B cell (primary cell): ENCODE results near the gene RNASE8. TPM values are rescaled to one million over a fixed set of nuclear protein-coding genes. Genes with fewer than 3 reads are reported as not detected.

Source experiments
- ATAC-seq: fragments of 200-7000 bp; cut with Tn5 transposase; one replicate; pipeline ENCODE4 v1.10.0; 2021; ENCODE audit warnings: low read depth, mild to moderate bottlenecking, moderate number of reproducible peaks, moderate library complexity
- CTCF ChIA-PET: fragments of 350-600 bp; sonication (Branson Sonifier 250); formaldehyde crosslinking; loops from one replicate; lab custom pipeline; 2021; ENCODE audit warnings: antibody characterized with exemption, inconsistent platforms; lab: Charles Lee
- POLR2A ChIA-PET: fragments of 350-600 bp; sonication (Branson Sonifier 250); formaldehyde crosslinking; loops from one replicate; lab custom pipeline; 2021; ENCODE audit warnings: antibody characterized with exemption; lab: Charles Lee
- DNase-seq: peaks from one replicate; pipeline ENCODE4 v3.0.0; 2013
- H2AFZ ChIP-seq: 2 replicates; pipeline ENCODE4 v1.6.1; 2012; ENCODE audit warnings: mild to moderate bottlenecking, low read depth, low read length; ENCODE audit not compliant: insufficient read depth, poor library complexity, severe bottlenecking
- H3K27ac ChIP-seq, 2 donors: 1 replicate in 1 of 2; 2 replicates in 1 of 2; pipeline ENCODE4 v1.5.1; 2012 to 2013; ENCODE audit warnings: low read length in 2 of 2, mild to moderate bottlenecking in 2 of 2, moderate library complexity in 1 of 2
- H3K27me3 ChIP-seq, 4 experiments: fragments of 200-600 bp in 1 of 4; sonication (generic) in 1 of 4; replicated peaks in 1 of 4; 1 replicate in 2 of 4; 2 replicates in 2 of 4; pipeline versions ENCODE4 v1.6.1 to v1.7.0; 2013 to 2016; ENCODE audit warnings: low read length in 3 of 4, mild to moderate bottlenecking in 2 of 4, mixed read lengths in 1 of 4, moderate library complexity in 1 of 4; ENCODE audit not compliant: insufficient read depth in 4 of 4, control insufficient read depth in 3 of 4; ENCODE audit errors: control extremely low read depth in 1 of 4
- H3K36me3 ChIP-seq, 2 experiments: replicated peaks in 1 of 2; 1 replicate in 1 of 2; 2 replicates in 1 of 2; pipeline versions ENCODE4 v1.6.1 to v1.7.1; 2013; ENCODE audit warnings: low read length in 1 of 2; ENCODE audit not compliant: insufficient read depth in 2 of 2, control insufficient read depth in 1 of 2; ENCODE audit errors: control extremely low read depth in 1 of 2, extremely low read depth in 1 of 2
- H3K4me1 ChIP-seq, 2 donors: fragments of 200-600 bp in 1 of 2; sonication (generic) in 1 of 2; 1 replicate in 1 of 2; 2 replicates in 1 of 2; pipeline versions ENCODE4 v1.5.1 to v1.6.1; 2013 to 2017; ENCODE audit warnings: low read length in 2 of 2; ENCODE audit not compliant: control insufficient read depth in 2 of 2, insufficient read depth in 2 of 2
- H3K4me2 ChIP-seq: replicated peaks from 2 replicates; pipeline ENCODE3; 2012; ENCODE audit warnings: mild to moderate bottlenecking, low read depth, low read length; ENCODE audit not compliant: poor library complexity, severe bottlenecking
- H3K4me3 ChIP-seq, 5 experiments: fragments of 200-600 bp in 1 of 5; sonication (generic) in 1 of 5; 1 replicate in 3 of 5; 2 replicates in 2 of 5; pipeline versions ENCODE4 v1.5.1 to v1.7.0; 2011 to 2016; ENCODE audit warnings: low read length in 4 of 5, mild to moderate bottlenecking in 4 of 5, low read depth in 2 of 5, control low read depth in 1 of 5, moderate library complexity in 1 of 5; ENCODE audit not compliant: insufficient read depth in 1 of 5; ENCODE audit errors: control extremely low read depth in 1 of 5, extremely low read depth in 1 of 5
- H3K79me2 ChIP-seq: fragments of 200-600 bp; sonication (generic); one replicate; pipeline ENCODE4 v1.6.0; 2016; ENCODE audit warnings: low read length; ENCODE audit not compliant: control insufficient read depth, insufficient read depth
- H3K9ac ChIP-seq: fragments of 200-600 bp; sonication (generic); 2 replicates; pipeline ENCODE4 v1.6.1; 2017; ENCODE audit warnings: mild to moderate bottlenecking, low read length, moderate library complexity
- H3K9me3 ChIP-seq, 3 donors: one replicate each; pipeline versions ENCODE4 v1.6.1 to v1.7.1; 2013; ENCODE audit warnings: low read length in 2 of 3; ENCODE audit not compliant: control insufficient read depth in 2 of 3, insufficient read depth in 1 of 3; ENCODE audit errors: control extremely low read depth in 1 of 3
- H4K20me1 ChIP-seq: 2 replicates; pipeline ENCODE4 v1.6.0; 2012; ENCODE audit warnings: mild to moderate bottlenecking, low read length; ENCODE audit not compliant: insufficient read depth, control insufficient read depth, poor library complexity, severe bottlenecking
- H3K27ac Mint-ChIP-seq: one replicate; pipeline ENCODE4 v1.8.0; 2021; ENCODE audit warnings: mixed read lengths
- H3K27me3 Mint-ChIP-seq: one replicate; pipeline ENCODE4 v1.8.0; 2021; ENCODE audit warnings: mixed read lengths
- H3K4me1 Mint-ChIP-seq: one replicate; pipeline ENCODE4 v1.8.0; 2021; ENCODE audit warnings: mixed read lengths
- H3K4me3 Mint-ChIP-seq: one replicate; pipeline ENCODE4 v1.8.0; 2021; ENCODE audit warnings: mixed read lengths
- H3K9me3 Mint-ChIP-seq: one replicate; pipeline ENCODE4 v1.8.0; 2022; ENCODE audit warnings: mixed read lengths; ENCODE audit not compliant: insufficient read depth
- CTCF ChIP-seq: fragments of 200-600 bp; IDR thresholded peaks from one replicate; pipeline ENCODE4 v1.8.0; 2022; ENCODE audit warnings: antibody characterized with exemption, mild to moderate bottlenecking
- EZH2 ChIP-seq: IDR thresholded peaks from 2 replicates; pipeline ENCODE4 v1.6.1; 2012; ENCODE audit warnings: borderline replicate concordance, low read depth, mild to moderate bottlenecking, moderate library complexity, low read length; ENCODE audit not compliant: insufficient read depth, poor library complexity, severe bottlenecking
- WGBS: methylation state at CpG from one replicate; pipeline ENCODE4 v1.1.5; 2013; ENCODE audit warnings: missing lambda C conversion rate; ENCODE audit not compliant: insufficient coverage; 5-methylcytosine and 5-hydroxymethylcytosine counted together
- intact Hi-C: fragments of 100-400 bp; cut with micrococcal nuclease; formaldehyde crosslinking; loops from one replicate; pipeline ENCODE4 v1.10.0; 2022
- polyA plus RNA-seq: library from polyadenylated mRNA; depleted of rRNA; stranded (reverse); fragments of >200 nt; gene quantifications from 2 replicates; pipeline ENCODE4 v1.2.3, GENCODE V29; 2012
- total RNA-seq, 2 donors: library from RNA; stranded (reverse); fragments of 120-200 nt in 1 of 2; gene quantifications; 1 replicate in 1 of 2; 2 replicates in 1 of 2; pipeline versions ENCODE4 v1.2.3 to v1.2.4, GENCODE V29; 2013 to 2022

The RNASE8 gene
- total and polyA plus RNA-seq, 2 donors (not counting 1 experiment from before 2014, with no cell fraction given), result not detected

- Histone ChIP-seq H3K36me3 (no peaks in the 10 kb centered on the region), H3K4me2 (no peak overlapping the region), H3K4me3 (no peak overlapping the region), H3K9ac (no peak overlapping the region), H3K27ac (no peak overlapping the region), H3K79me2 (no peaks in the 10 kb centered on the region), H3K27me3 (peaks cover 0 to 7% (median 2%) of the 10 kb centered on the region in 4 experiments), H3K4me1 (no peaks in the 10 kb centered on the region), H4K20me1 (no peaks in the 10 kb centered on the region), H2AFZ (no peak overlapping the region), H3K9me3 (no peaks in the 10 kb centered on the region)
- POLR2A ChIA-PET, result no interaction called here
- intact Hi-C loops, result no loop called here
- no peak for DNase-seq
- Mint-ChIP-seq H3K27me3 (peaks cover 35% of the 10 kb centered on the region), H3K27ac (no peak overlapping the region), H3K9me3 (no peaks in the 10 kb centered on the region), H3K4me3 (no peak overlapping the region), H3K4me1 (no peaks in the 10 kb centered on the region)
- CTCF ChIA-PET, result interaction anchor here (1.2 kb wide), 1 partner anchor 41 kb away, joined by 5 read pairs; no protein-coding TSS in a partner anchor
- no peak for TF ChIP-seq EZH2
- no peak for TF ChIP-seq CTCF
- WGBS, result 53% methylated on average over 2 of the region's 5 CpGs
- ATAC-seq, result no peak
These were observed 2.0 kb upstream of the RNASE8 start for GRCh38 chr14:21055432-21056117.

- Mint-ChIP-seq H3K9me3 (no peaks in the 10 kb centered on the region), H3K4me1 (no peaks in the 10 kb centered on the region), H3K27ac (no peak overlapping the region), H3K27me3 (peaks cover 33% of the 10 kb centered on the region), H3K4me3 (no peak overlapping the region)
- no peaks in the 10 kb centered on the region for H3K9me3 ChIP-seq
- no peak overlapping the region for H3K27ac ChIP-seq
- no peaks in the 10 kb centered on the region for H3K79me2 ChIP-seq
- no peak overlapping the region for H2AFZ ChIP-seq
- 98% methylated on average over 5 of the region's 10 CpGs for WGBS
- H3K4me1 ChIP-seq, result no peaks in the 10 kb centered on the region
- intact Hi-C loops, result no loop called here
- peaks cover 0 to 8% (median 2%) of the 10 kb centered on the region in 4 experiments for H3K27me3 ChIP-seq
- H3K36me3 ChIP-seq, result no peaks in the 10 kb centered on the region
- ATAC-seq, result no peak
- CTCF ChIA-PET, result interaction anchor here (1.2 kb wide), 1 partner anchor 42 kb away, joined by 5 read pairs; no protein-coding TSS in a partner anchor
- no peak for DNase-seq
- no peak overlapping the region for H3K4me3 ChIP-seq
- no peak overlapping the region for H3K4me2 ChIP-seq
- POLR2A ChIA-PET, result no interaction called here
- no peaks in the 10 kb centered on the region for H4K20me1 ChIP-seq
- TF ChIP-seq CTCF, result no peak
- no peak for TF ChIP-seq EZH2
- H3K9ac ChIP-seq, result no peak overlapping the region
These were observed 980 bp upstream of the RNASE8 start for GRCh38 chr14:21056520-21057163.
